H1 (cell line): ENCODE results near the gene RBM6. TPM values are rescaled to one million over a fixed set of nuclear protein-coding genes. Genes with fewer than 3 reads are reported as not detected.

Experiments used
- CTCF ChIA-PET: fragments of 300-600 bp; sonication (Branson Sonifier 250); formaldehyde crosslinking; loops from one replicate; lab custom pipeline; 2021; ENCODE audit not compliant: partially characterized antibody; lab: Charles Lee
- POLR2A ChIA-PET: fragments of 300-600 bp; sonication (Branson Sonifier 250); formaldehyde crosslinking; loops from one replicate; lab custom pipeline; 2021; ENCODE audit warnings: inconsistent platforms; ENCODE audit not compliant: partially characterized antibody; lab: Charles Lee
- DNase-seq, 2 experiments: peaks; one replicate each; pipeline versions ENCODE4 v3.0.0 to v3.0.0-alpha.2; 2010 to 2022; ENCODE audit warnings: low spot score in 2 of 2, low read depth in 1 of 2, mixed read lengths in 1 of 2
- FAIRE-seq: peaks from 2 replicates; lab custom pipeline; 2011; peaks lifted over from hg19 to GRCh38; lab: Jason Lieb, UNC
- H2AFZ ChIP-seq: 2 replicates; pipeline ENCODE4 v1.8.1; 2012; ENCODE audit warnings: low read length, inconsistent platforms
- H2AK5ac ChIP-seq: 2 replicates; pipeline ENCODE4 v1.6.1; 2013; ENCODE audit warnings: low read depth, low read length
- H2BK120ac ChIP-seq: replicated peaks from 2 replicates; pipeline ENCODE3; 2013; ENCODE audit warnings: low read depth, low read length, inconsistent platforms
- H2BK12ac ChIP-seq: 2 replicates; pipeline ENCODE4 v1.6.1; 2013; ENCODE audit warnings: low read depth, low read length
- H2BK15ac ChIP-seq: 2 replicates; pipeline ENCODE4 v1.6.1; 2013; ENCODE audit warnings: low read length
- H2BK20ac ChIP-seq: 2 replicates; pipeline ENCODE4 v1.6.1; 2013; ENCODE audit warnings: low read length
- H2BK5ac ChIP-seq: 2 replicates; pipeline ENCODE4 v1.6.1; 2013; ENCODE audit warnings: low read depth, low read length
- H3K14ac ChIP-seq: 2 replicates; pipeline ENCODE4 v1.6.1; 2013; ENCODE audit warnings: inconsistent platforms; ENCODE audit not compliant: insufficient read length
- H3K18ac ChIP-seq: 2 replicates; pipeline ENCODE4 v1.6.1; 2013; ENCODE audit warnings: low read length; ENCODE audit errors: extremely low read depth
- H3K23ac ChIP-seq: 2 replicates; pipeline ENCODE4 v1.6.1; 2013; ENCODE audit warnings: inconsistent platforms; ENCODE audit not compliant: insufficient read length
- H3K23me2 ChIP-seq: 2 replicates; pipeline ENCODE4 v1.6.1; 2013; ENCODE audit warnings: low read depth, low read length
- H3K27ac ChIP-seq: 2 replicates; pipeline ENCODE4 v1.6.1; 2011; ENCODE audit warnings: low read depth, low read length, inconsistent platforms
- H3K27me3 ChIP-seq, 4 experiments: replicated peaks in 1 of 4; 1 replicate in 1 of 4; 2 replicates in 3 of 4; pipeline versions ENCODE4 v1.6.1 to v1.8.1; 2011 to 2013; ENCODE audit warnings: low read length in 3 of 4, mild to moderate bottlenecking in 3 of 4, inconsistent platforms in 2 of 4, mixed read lengths in 2 of 4, moderate library complexity in 1 of 4; ENCODE audit not compliant: control insufficient read depth in 3 of 4, insufficient read depth in 3 of 4; ENCODE audit errors: extremely low read depth in 1 of 4
- H3K36me3 ChIP-seq, 4 experiments: 2 replicates each; pipeline versions ENCODE4 v1.6.1 to v1.8.1; 2011 to 2013; ENCODE audit warnings: mild to moderate bottlenecking in 4 of 4, low read length in 3 of 4, moderate library complexity in 2 of 4, control low read depth in 1 of 4, inconsistent platforms in 1 of 4; ENCODE audit not compliant: insufficient read depth in 4 of 4, control insufficient read depth in 2 of 4
- H3K4ac ChIP-seq: replicated peaks from 2 replicates; pipeline ENCODE3; 2013; ENCODE audit warnings: low read length, low read depth, mixed read lengths, inconsistent platforms; ENCODE audit not compliant: insufficient read length
- H3K4me1 ChIP-seq, 4 experiments: replicated peaks in 1 of 4; 1 replicate in 1 of 4; 2 replicates in 3 of 4; pipeline versions ENCODE4 v1.6.1 to v1.8.1; 2011 to 2013; ENCODE audit warnings: low read length in 3 of 4, inconsistent platforms in 2 of 4, mixed read lengths in 1 of 4; ENCODE audit not compliant: insufficient read depth in 4 of 4, control insufficient read depth in 3 of 4
- H3K4me2 ChIP-seq, 2 experiments: 2 replicates each; pipeline versions ENCODE4 v1.6.1 to v1.8.1; 2011 to 2013; ENCODE audit warnings: low read depth in 2 of 2, low read length in 2 of 2, control low read depth in 1 of 2, inconsistent platforms in 1 of 2, mild to moderate bottlenecking in 1 of 2; ENCODE audit not compliant: insufficient read depth in 1 of 2
- H3K4me3 ChIP-seq, 4 experiments: fragments of 200-600, 300-600 bp in 1 of 4; sonication (generic), shearing (Covaris generic), sonication (Bioruptor Twin) in 1 of 4; 2 replicates each; pipeline versions ENCODE4 v1.5.1 to v1.8.1; 2011 to 2016; ENCODE audit warnings: low read length in 4 of 4, low read depth in 3 of 4, control low read depth in 2 of 4, inconsistent platforms in 2 of 4, mild to moderate bottlenecking in 2 of 4, mixed read lengths in 1 of 4, moderate library complexity in 1 of 4; ENCODE audit not compliant: insufficient read depth in 2 of 4; ENCODE audit errors: extremely low read depth in 1 of 4
- H3K56ac ChIP-seq: replicated peaks from 2 replicates; pipeline ENCODE3; 2013; ENCODE audit warnings: low read depth, mild to moderate bottlenecking, mixed read lengths, low read length, inconsistent platforms; ENCODE audit not compliant: insufficient read length
- H3K79me1 ChIP-seq: 2 replicates; pipeline ENCODE4 v1.6.1; 2013; ENCODE audit warnings: low read depth, low read length, control low read depth
- H3K79me2 ChIP-seq, 2 experiments: 2 replicates each; pipeline versions ENCODE4 v1.6.1 to v1.8.1; 2012 to 2013; ENCODE audit warnings: low read length in 2 of 2, mild to moderate bottlenecking in 2 of 2, inconsistent platforms in 1 of 2; ENCODE audit not compliant: insufficient read depth in 2 of 2, control insufficient read depth in 1 of 2
- H3K9ac ChIP-seq, 4 experiments: replicated peaks in 1 of 4; 1 replicate in 1 of 4; 2 replicates in 3 of 4; pipeline versions ENCODE4 v1.6.1 to v1.8.1; 2011 to 2013; ENCODE audit warnings: low read depth in 3 of 4, low read length in 3 of 4, control low read depth in 2 of 4, mild to moderate bottlenecking in 2 of 4, moderate library complexity in 2 of 4, inconsistent platforms in 1 of 4; ENCODE audit errors: extremely low read depth in 1 of 4
- H3K9me3 ChIP-seq, 2 experiments: 2 replicates each; pipeline versions ENCODE4 v1.6.1 to v1.8.1; 2012 to 2013; ENCODE audit warnings: mild to moderate bottlenecking in 2 of 2, moderate library complexity in 2 of 2, control low read depth in 1 of 2, inconsistent platforms in 1 of 2, low read depth in 1 of 2, low read length in 1 of 2, mixed read lengths in 1 of 2; ENCODE audit not compliant: insufficient read depth in 2 of 2
- H4K20me1 ChIP-seq, 2 experiments: replicated peaks in 1 of 2; 2 replicates each; pipeline versions ENCODE3 to v1.8.1; 2011 to 2013; ENCODE audit warnings: inconsistent platforms in 2 of 2, low read length in 2 of 2, mild to moderate bottlenecking in 1 of 2; ENCODE audit not compliant: insufficient read depth in 2 of 2, control insufficient read depth in 1 of 2
- H4K5ac ChIP-seq: 2 replicates; pipeline ENCODE4 v1.6.1; 2013; ENCODE audit warnings: low read length, low read depth, mixed read lengths, inconsistent platforms; ENCODE audit not compliant: insufficient read length
- H4K8ac ChIP-seq: 2 replicates; pipeline ENCODE4 v1.8.0; 2013; ENCODE audit warnings: mild to moderate bottlenecking, moderate library complexity, low read length, inconsistent platforms; ENCODE audit not compliant: insufficient read depth; ENCODE audit errors: extremely low read depth
- H4K91ac ChIP-seq: replicated peaks from 2 replicates; pipeline ENCODE3; 2013; ENCODE audit warnings: low read length, mixed read lengths, inconsistent platforms; ENCODE audit not compliant: insufficient read length
- ASH2L ChIP-seq: fragments of 200-600, 300-600 bp; sonication (generic); IDR thresholded peaks from one replicate; pipeline ENCODE4 v1.7.1; 2017; ENCODE audit warnings: low read length
- BCL11A ChIP-seq, 2 experiments: IDR thresholded peaks; one replicate each; pipeline ENCODE4 v1.6.1; 2011; ENCODE audit warnings: low read depth in 2 of 2, low read length in 2 of 2, mild to moderate bottlenecking in 2 of 2
- CTBP2 ChIP-seq: IDR thresholded peaks from 2 replicates; pipeline ENCODE4 v1.7.0; 2011; ENCODE audit warnings: borderline replicate concordance, mild to moderate bottlenecking, moderate library complexity, mixed read lengths, low read length; ENCODE audit not compliant: insufficient read depth, insufficient read length
- HDAC2 ChIP-seq, 2 experiments: fragments of 300-600 bp in 1 of 2; sonication (generic) in 1 of 2; IDR thresholded peaks; 2 replicates each; pipeline ENCODE4 v1.6.1; 2011 to 2012; ENCODE audit warnings: low read depth in 2 of 2, low read length in 2 of 2, mild to moderate bottlenecking in 2 of 2, moderate library complexity in 2 of 2, borderline replicate concordance in 1 of 2, inconsistent platforms in 1 of 2
- JUN ChIP-seq: IDR thresholded peaks from 2 replicates; pipeline ENCODE4 v1.6.1; 2011; ENCODE audit warnings: low read depth, mild to moderate bottlenecking, improper control_type of control experiment, low read length
- NRF1 ChIP-seq: IDR thresholded peaks from 2 replicates; pipeline ENCODE4 v1.6.1; 2011; ENCODE audit warnings: mild to moderate bottlenecking, low read depth, low read length, improper control_type of control experiment
- POLR2A ChIP-seq, 2 experiments: IDR thresholded peaks; 1 replicate in 1 of 2; 2 replicates in 1 of 2; pipeline ENCODE4 v1.6.1; 2011; ENCODE audit warnings: low read depth in 2 of 2, low read length in 2 of 2, mild to moderate bottlenecking in 2 of 2; ENCODE audit errors: control extremely low read depth in 1 of 2
- POLR2AphosphoS5 ChIP-seq: IDR thresholded peaks from 2 replicates; pipeline ENCODE4 v1.6.1; 2011; ENCODE audit warnings: low read depth, low read length
- RFX5 ChIP-seq: IDR thresholded peaks from 2 replicates; pipeline ENCODE4 v1.6.1; 2011; ENCODE audit warnings: low read depth, low read length, improper control_type of control experiment, borderline replicate concordance
- SRF ChIP-seq: IDR thresholded peaks from 2 replicates; pipeline ENCODE4 v1.6.1; 2011; ENCODE audit warnings: mild to moderate bottlenecking, low read depth, low read length, moderate library complexity
- SUZ12 ChIP-seq: fragments of 200-600 bp; sonication (generic); IDR thresholded peaks from 2 replicates; pipeline ENCODE4 v1.6.1; 2012; ENCODE audit warnings: mild to moderate bottlenecking, inconsistent platforms, low read length, moderate library complexity, mixed read lengths
- TAF1 ChIP-seq: IDR thresholded peaks from 2 replicates; pipeline ENCODE4 v1.6.1; 2011; ENCODE audit warnings: mild to moderate bottlenecking, low read depth, low read length
- USF2 ChIP-seq: IDR thresholded peaks from 2 replicates; pipeline ENCODE4 v1.6.1; 2011; ENCODE audit warnings: low read length, improper control_type of control experiment
- WGBS, 2 experiments: shearing (Covaris generic) in 1 of 2; methylation state at CpG; one replicate each; pipeline versions ENCODE4 v1.1.6 to v1.1.7; 2013 to 2015; ENCODE audit warnings: low lambda C conversion rate in 2 of 2, mixed read lengths in 2 of 2, inconsistent platforms in 1 of 2, low coverage in 1 of 2, missing lambda C conversion rate in 1 of 2; ENCODE audit not compliant: insufficient replicate concordance in 2 of 2, insufficient coverage in 1 of 2, insufficient read length in 1 of 2; ENCODE audit errors: extremely low coverage in 1 of 2, missing lambda C conversion rate in 1 of 2; 5-methylcytosine and 5-hydroxymethylcytosine counted together
- polyA plus RNA-seq, 7 experiments: library from polyadenylated mRNA; depleted of rRNA in 3 of 7; stranded (reverse) in 5 of 7; unstranded in 2 of 7; fragments of >200 nt in 5 of 7; fragments of 200-250 nt in 2 of 7; gene quantifications; 1 replicate in 5 of 7; 2 replicates in 1 of 7; 4 replicates in 1 of 7; pipeline versions ENCODE4 v1.2.1 to v1.2.3, GENCODE V29; 2011 to 2013; ENCODE audit warnings: missing spikeins in 2 of 7, mixed read lengths in 2 of 7
- total RNA-seq: library from RNA; stranded (reverse); fragmentation: NEBNext Ultra II Directional; extraction: Animal tissue kit (Norgen Biotek cat#: 25700); gene quantifications from 2 replicates; pipeline ENCODE4 v1.2.1, GENCODE V29; 2021

RBM6 gene
- total and polyA plus RNA-seq, 2 of the 8 experiments (the other 6 are each of a cell fraction or from before 2014, with no cell fraction given) = 30.6 to 80.1 TPM

- no peak overlapping the region for H3K56ac ChIP-seq
- H2BK12ac ChIP-seq = no peak overlapping the region
- no peak overlapping the region for H2AK5ac ChIP-seq
- no peaks in the 10 kb centered on the region for H3K9me3 ChIP-seq
- no peak overlapping the region for H2BK20ac ChIP-seq
- FAIRE-seq (no peak), DNase-seq (no peak)
- no peak overlapping the region for H2AFZ ChIP-seq
- no peak overlapping the region for H2BK5ac ChIP-seq
- POLR2A ChIA-PET = no interaction called here
- H2BK15ac ChIP-seq = no peak overlapping the region
- H4K8ac ChIP-seq = no peak overlapping the region
- WGBS, 2 experiments = 89% methylated on average over 4 of the region's 4 CpGs; no CpG with 5 or more reads in 1 of the 2 experiments
- no peaks in the 10 kb centered on the region for H3K27me3 ChIP-seq
- peak overlapping the region; percentile 4 for H3K23ac ChIP-seq
- H3K9ac ChIP-seq = no peak overlapping the region
- H3K4ac ChIP-seq = no peak overlapping the region
- no peak overlapping the region for H3K14ac ChIP-seq
- H3K4me1 ChIP-seq = peaks cover 2 to 8% (median 4%) of the 10 kb centered on the region in 4 experiments; a peak in 5 of 7 replicates
- CTCF ChIA-PET = interaction anchor here (3.7 to 4.4 kb wide), 2 partner anchors 10 to 87 kb away, joined by 24 to 28 read pairs; no protein-coding TSS in a partner anchor
- no peak overlapping the region for H3K18ac ChIP-seq
- no peak overlapping the region for H4K91ac ChIP-seq
- no peak overlapping the region for H4K5ac ChIP-seq
- no peak overlapping the region for H3K4me3 ChIP-seq
- no peaks in the 10 kb centered on the region for H3K79me1 ChIP-seq
- H2BK120ac ChIP-seq = no peak overlapping the region
- no peaks in the 10 kb centered on the region for H3K23me2 ChIP-seq
- H4K20me1 ChIP-seq = no peaks in the 10 kb centered on the region
- H3K4me2 ChIP-seq = no peak overlapping the region
- no peaks in the 10 kb centered on the region for H3K79me2 ChIP-seq
- H3K36me3 ChIP-seq = no peaks in the 10 kb centered on the region
- H3K27ac ChIP-seq = no peak overlapping the region
- TF ChIP-seq SUZ12 (no peak), JUN (no peak), POLR2A (IDR thresholded peaks at IDR 0.05; ENCODE audit: control extremely low read depth in 1 of 2, low read depth in 2 of 2, low read length in 2 of 2) (no peak), RFX5 (no peak), POLR2AphosphoS5 (no peak), HDAC2 (IDR thresholded peaks at IDR 0.05; ENCODE audit: borderline replicate concordance in 1 of 2, low read depth in 2 of 2, low read length in 2 of 2) (no peak), USF2 (no peak), TAF1 (no peak), SRF (no peak), BCL11A (IDR thresholded peaks at IDR 0.05; ENCODE audit: low read depth in 2 of 2, low read length in 2 of 2) (no peak), NRF1 (no peak), CTBP2 (no peak), ASH2L (no peak)
Observed at GRCh38 chr3:49926117-49926728, 13.7 kb upstream of the RBM6 start.
